Measurements from ENCODE around the gene IGF2R.

IGF2R gene

GRCh38 chr6:159943968-159944598, 24.8 kb upstream of the IGF2R start:
- Mint-ChIP-seq H3K36me3 (ENCODE audit: low read depth) (peaks cover 5% of the 10 kb centered on the region), H3K9me3 (peaks cover 24% of the 10 kb centered on the region), H3K27ac (no peak overlapping the region), H3K27me3 (ENCODE audit: low read depth) (peaks cover 16% of the 10 kb centered on the region), H3K4me3 (no peak overlapping the region), H3K4me1 (ENCODE audit: low read depth) (peaks cover 2% of the 10 kb centered on the region)

- peaks cover 5% of the 10 kb centered on the region for H3K36me3 Mint-ChIP-seq (ENCODE audit: low read depth)
- H3K27me3 Mint-ChIP-seq (ENCODE audit: low read depth): peaks cover 16% of the 10 kb centered on the region
- no peak overlapping the region for H3K27ac Mint-ChIP-seq
Measured at GRCh38 chr6:159945801-159946392, 23.0 kb upstream of the IGF2R start.

GRCh38 chr6:159946912-159947311, 22.0 kb upstream of the IGF2R start:
- H3K27me3 Mint-ChIP-seq (ENCODE audit: low read depth): peaks cover 16% of the 10 kb centered on the region
- H3K9me3 Mint-ChIP-seq: peaks cover 24% of the 10 kb centered on the region
- H3K36me3 Mint-ChIP-seq (ENCODE audit: low read depth): peaks cover 5% of the 10 kb centered on the region
- peaks cover 2% of the 10 kb centered on the region for H3K4me1 Mint-ChIP-seq (ENCODE audit: low read depth)
- no peak overlapping the region for H3K27ac Mint-ChIP-seq
- no peak overlapping the region for H3K4me3 Mint-ChIP-seq

More at GRCh38 chr6:159945801-159946392, 23.0 kb upstream of the IGF2R start:
- Mint-ChIP-seq H3K4me3 (no peak overlapping the region), H3K4me1 (ENCODE audit: low read depth) (peaks cover 2% of the 10 kb centered on the region), H3K9me3 (peaks cover 24% of the 10 kb centered on the region)

- Mint-ChIP-seq H3K36me3 (ENCODE audit: low read depth) (peaks cover 5% of the 10 kb centered on the region), H3K27me3 (ENCODE audit: low read depth) (peaks cover 14% of the 10 kb centered on the region), H3K9me3 (peaks cover 19% of the 10 kb centered on the region), H3K4me3 (no peak overlapping the region), H3K27ac (no peak overlapping the region), H3K4me1 (ENCODE audit: low read depth) (no peaks in the 10 kb centered on the region)
Measured at GRCh38 chr6:159948199-159948598, 20.7 kb upstream of the IGF2R start.

- Mint-ChIP-seq H3K4me3 (no peak overlapping the region), H3K27ac (no peak overlapping the region), H3K27me3 (ENCODE audit: low read depth) (peaks cover 19% of the 10 kb centered on the region), H3K4me1 (ENCODE audit: low read depth) (no peaks in the 10 kb centered on the region), H3K9me3 (no peaks in the 10 kb centered on the region), H3K36me3 (ENCODE audit: low read depth) (no peaks in the 10 kb centered on the region)
Measured at GRCh38 chr6:159951772-159952171, 17.1 kb upstream of the IGF2R start.

GRCh38 chr6:159952289-159953005, 16.4 kb upstream of the IGF2R start:
- no peaks in the 10 kb centered on the region for H3K9me3 Mint-ChIP-seq
- no peaks in the 10 kb centered on the region for H3K36me3 Mint-ChIP-seq (ENCODE audit: low read depth)
- H3K4me1 Mint-ChIP-seq (ENCODE audit: low read depth): no peaks in the 10 kb centered on the region
- H3K27ac Mint-ChIP-seq: no peak overlapping the region
- no peak overlapping the region for H3K4me3 Mint-ChIP-seq
- H3K27me3 Mint-ChIP-seq (ENCODE audit: low read depth): peaks cover 19% of the 10 kb centered on the region

GRCh38 chr6:159953091-159953601, 15.7 kb upstream of the IGF2R start:
- Mint-ChIP-seq H3K4me1 (ENCODE audit: low read depth) (no peaks in the 10 kb centered on the region), H3K36me3 (ENCODE audit: low read depth) (no peaks in the 10 kb centered on the region), H3K4me3 (no peak overlapping the region), H3K27ac (no peak overlapping the region), H3K9me3 (no peaks in the 10 kb centered on the region), H3K27me3 (ENCODE audit: low read depth) (peaks cover 14% of the 10 kb centered on the region)

- Mint-ChIP-seq H3K27me3 (ENCODE audit: low read depth) (peaks cover 14% of the 10 kb centered on the region), H3K4me1 (ENCODE audit: low read depth) (peaks cover 12% of the 10 kb centered on the region), H3K9me3 (no peaks in the 10 kb centered on the region), H3K4me3 (no peak overlapping the region), H3K36me3 (ENCODE audit: low read depth) (no peaks in the 10 kb centered on the region), H3K27ac (no peak overlapping the region)
Measured at GRCh38 chr6:159955945-159956361, 12.9 kb upstream of the IGF2R start.

- Mint-ChIP-seq H3K36me3 (ENCODE audit: low read depth) (no peaks in the 10 kb centered on the region), H3K9me3 (no peaks in the 10 kb centered on the region), H3K27ac (no peak overlapping the region), H3K4me3 (no peak overlapping the region), H3K27me3 (ENCODE audit: low read depth) (peaks cover 16% of the 10 kb centered on the region), H3K4me1 (ENCODE audit: low read depth) (peaks cover 12% of the 10 kb centered on the region)
Measured at GRCh38 chr6:159957071-159957673, 11.7 kb upstream of the IGF2R start.

GRCh38 chr6:159959165-159959975, 9.5 kb upstream of the IGF2R start:
- Mint-ChIP-seq H3K27me3 (ENCODE audit: low read depth) (peaks cover 25% of the 10 kb centered on the region), H3K27ac (no peak overlapping the region), H3K36me3 (ENCODE audit: low read depth) (no peaks in the 10 kb centered on the region), H3K4me3 (no peak overlapping the region), H3K4me1 (ENCODE audit: low read depth) (peaks cover 12% of the 10 kb centered on the region), H3K9me3 (no peaks in the 10 kb centered on the region)

GRCh38 chr6:159959976-159960384, 8.9 kb upstream of the IGF2R start:
- peaks cover 31% of the 10 kb centered on the region for H3K27me3 Mint-ChIP-seq (ENCODE audit: low read depth)

GRCh38 chr6:159960485-159960884, 8.4 kb upstream of the IGF2R start:
- H3K4me3 Mint-ChIP-seq: no peak overlapping the region

More at GRCh38 chr6:159959976-159960384, 8.9 kb upstream of the IGF2R start:
- H3K27ac Mint-ChIP-seq: no peak overlapping the region
- no peak overlapping the region for H3K4me3 Mint-ChIP-seq
- H3K4me1 Mint-ChIP-seq (ENCODE audit: low read depth): peaks cover 12% of the 10 kb centered on the region
- no peaks in the 10 kb centered on the region for H3K36me3 Mint-ChIP-seq (ENCODE audit: low read depth)
- no peaks in the 10 kb centered on the region for H3K9me3 Mint-ChIP-seq

GRCh38 chr6:159961528-159961927, 7.4 kb upstream of the IGF2R start:
- Mint-ChIP-seq H3K36me3 (ENCODE audit: low read depth) (no peaks in the 10 kb centered on the region), H3K4me1 (ENCODE audit: low read depth) (peaks cover 13% of the 10 kb centered on the region), H3K27me3 (ENCODE audit: low read depth) (peaks cover 34% of the 10 kb centered on the region), H3K4me3 (no peak overlapping the region), H3K27ac (no peak overlapping the region), H3K9me3 (no peaks in the 10 kb centered on the region)

More at GRCh38 chr6:159960485-159960884, 8.4 kb upstream of the IGF2R start:
- peaks cover 31% of the 10 kb centered on the region for H3K27me3 Mint-ChIP-seq (ENCODE audit: low read depth)
- H3K4me1 Mint-ChIP-seq (ENCODE audit: low read depth): peaks cover 12% of the 10 kb centered on the region
- no peaks in the 10 kb centered on the region for H3K36me3 Mint-ChIP-seq (ENCODE audit: low read depth)
- no peak overlapping the region for H3K27ac Mint-ChIP-seq
- no peaks in the 10 kb centered on the region for H3K9me3 Mint-ChIP-seq

- H3K4me3 Mint-ChIP-seq: no peak overlapping the region
- peaks cover 42% of the 10 kb centered on the region for H3K27me3 Mint-ChIP-seq (ENCODE audit: low read depth)
- H3K27ac Mint-ChIP-seq: no peak overlapping the region
- peaks cover 16% of the 10 kb centered on the region for H3K4me1 Mint-ChIP-seq (ENCODE audit: low read depth)
- H3K36me3 Mint-ChIP-seq (ENCODE audit: low read depth): no peaks in the 10 kb centered on the region
- no peaks in the 10 kb centered on the region for H3K9me3 Mint-ChIP-seq
Measured at GRCh38 chr6:159963111-159963510, 5.8 kb upstream of the IGF2R start.
